GM18526 (cell line): ENCODE results near the gene CLCN7.

ENCODE experiments used
- POLR2A ChIP-seq: IDR thresholded peaks from 3 replicates; pipeline ENCODE4 v1.6.1; 2011; ENCODE audit not compliant: insufficient read length; ENCODE audit errors: extremely low read depth

CLCN7 gene

DNA sequence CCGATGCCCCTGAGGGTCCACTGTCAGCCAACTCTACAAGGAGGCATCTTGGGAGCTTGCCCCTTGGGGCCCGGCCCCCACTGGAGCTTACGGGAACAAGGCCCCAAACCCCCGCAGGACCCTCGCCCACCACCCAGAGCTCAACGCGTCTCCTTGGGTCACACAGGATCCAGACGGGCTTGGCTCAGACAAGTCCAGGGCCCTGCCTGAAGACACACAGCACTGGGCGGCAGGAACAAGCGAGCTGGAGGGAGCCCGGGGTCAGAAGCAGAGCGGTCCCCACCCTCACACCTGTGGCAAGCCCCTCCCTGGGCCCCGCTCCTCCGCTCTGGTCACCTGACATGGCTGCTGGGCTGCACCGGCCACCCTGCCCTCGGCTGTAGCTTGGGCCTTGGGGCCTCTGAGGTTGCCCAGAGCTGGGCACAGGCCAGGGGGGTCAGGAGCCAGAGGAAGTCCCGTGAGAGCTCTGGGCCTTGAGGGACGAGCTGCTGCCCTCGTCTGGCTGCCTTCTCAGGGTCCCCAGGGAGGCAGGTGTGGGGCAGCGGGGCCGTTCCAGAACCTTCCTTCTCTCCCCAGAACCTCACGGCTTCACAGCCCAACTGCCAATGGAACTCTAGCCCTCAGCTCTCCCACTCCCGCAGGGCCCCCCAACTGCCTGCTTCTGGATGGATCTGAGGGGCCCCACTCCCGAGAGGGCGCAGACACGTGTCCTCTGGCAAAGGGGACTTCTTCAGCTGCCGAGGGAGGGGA lies 30.7 kb downstream of the CLCN7 start, which contains the start of gene CCDC154:
TSS of gene CCDC154 (minus strand) at position 577 of the 750 bp plus-strand sequence. CDS start at position 343, 234 bp downstream.
- no peak for TF ChIP-seq POLR2A

DNA sequence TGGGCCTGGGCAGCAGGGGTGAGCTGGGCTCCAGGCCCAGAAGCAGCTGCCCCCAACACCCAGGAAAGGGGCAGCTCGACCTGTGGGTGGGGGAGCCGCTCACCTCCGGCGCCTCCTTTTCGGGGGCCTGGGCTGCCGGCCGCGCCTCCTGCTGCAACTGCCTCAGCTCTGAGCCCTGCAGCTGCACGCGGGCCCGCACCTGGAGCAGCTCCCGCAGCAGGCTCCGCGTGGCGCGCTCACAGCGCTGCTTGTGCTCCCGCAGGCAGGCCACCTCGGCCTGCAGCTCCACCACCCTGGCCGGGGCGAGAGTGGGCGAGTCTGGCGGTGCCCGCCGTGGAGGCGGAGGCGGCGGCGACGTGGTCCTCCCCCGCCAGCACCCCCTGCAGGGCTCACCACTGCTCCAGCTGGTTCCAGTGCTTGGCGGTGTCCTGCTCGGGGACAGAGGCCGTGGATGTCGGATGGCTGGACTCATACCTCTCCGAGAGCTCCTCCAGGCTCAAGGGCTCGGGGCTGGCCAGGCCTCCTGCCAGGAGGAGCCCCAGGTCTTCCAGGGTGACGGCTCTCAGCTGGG lies 31.3 kb downstream of the CLCN7 start:
- TF ChIP-seq POLR2A, result no peak

DNA sequence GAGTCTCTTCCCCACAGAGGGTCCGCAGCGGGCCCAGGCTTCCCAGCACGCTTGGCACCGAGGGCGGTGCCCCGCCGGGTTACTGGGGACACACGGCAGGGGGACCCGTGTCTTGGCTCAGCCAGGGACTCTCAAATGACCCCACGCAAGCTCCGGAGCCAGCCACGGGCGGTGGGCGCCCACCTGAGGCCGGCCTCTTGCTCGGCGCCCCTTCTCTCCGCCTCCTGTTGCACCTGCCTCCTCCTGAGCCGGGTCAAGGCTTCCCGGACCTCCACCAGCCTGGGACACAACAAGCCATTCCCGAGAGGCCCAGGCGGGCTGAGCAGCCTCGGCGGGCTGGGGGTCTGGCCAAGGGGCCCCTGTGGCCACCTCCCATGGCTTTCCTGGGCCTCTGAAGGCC lies 32.1 kb downstream of the CLCN7 start:
- no peak for TF ChIP-seq POLR2A

DNA sequence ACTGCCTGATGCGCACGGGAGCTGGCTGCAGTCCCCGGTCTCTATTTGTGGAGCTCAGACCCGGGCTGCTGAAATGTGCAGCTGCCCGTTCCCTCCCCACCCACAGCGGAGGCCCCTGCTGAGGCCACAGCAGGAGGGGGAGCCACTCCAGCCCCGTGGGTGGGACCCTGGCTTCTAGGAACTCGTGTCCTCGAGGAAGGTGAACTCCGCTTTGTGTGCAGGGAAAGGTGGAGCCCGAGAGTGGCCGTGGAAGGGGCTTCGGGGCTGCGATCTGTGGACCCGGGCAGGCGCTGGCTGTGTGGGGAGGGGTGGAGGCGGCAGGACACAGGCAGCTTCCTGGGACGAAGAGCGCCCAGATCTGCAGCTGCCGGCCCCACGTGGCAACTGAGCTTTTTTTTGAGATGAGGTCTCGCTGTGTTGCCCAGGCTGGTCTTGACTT lies 33.4 kb downstream of the CLCN7 start:
- no peak for TF ChIP-seq POLR2A

DNA sequence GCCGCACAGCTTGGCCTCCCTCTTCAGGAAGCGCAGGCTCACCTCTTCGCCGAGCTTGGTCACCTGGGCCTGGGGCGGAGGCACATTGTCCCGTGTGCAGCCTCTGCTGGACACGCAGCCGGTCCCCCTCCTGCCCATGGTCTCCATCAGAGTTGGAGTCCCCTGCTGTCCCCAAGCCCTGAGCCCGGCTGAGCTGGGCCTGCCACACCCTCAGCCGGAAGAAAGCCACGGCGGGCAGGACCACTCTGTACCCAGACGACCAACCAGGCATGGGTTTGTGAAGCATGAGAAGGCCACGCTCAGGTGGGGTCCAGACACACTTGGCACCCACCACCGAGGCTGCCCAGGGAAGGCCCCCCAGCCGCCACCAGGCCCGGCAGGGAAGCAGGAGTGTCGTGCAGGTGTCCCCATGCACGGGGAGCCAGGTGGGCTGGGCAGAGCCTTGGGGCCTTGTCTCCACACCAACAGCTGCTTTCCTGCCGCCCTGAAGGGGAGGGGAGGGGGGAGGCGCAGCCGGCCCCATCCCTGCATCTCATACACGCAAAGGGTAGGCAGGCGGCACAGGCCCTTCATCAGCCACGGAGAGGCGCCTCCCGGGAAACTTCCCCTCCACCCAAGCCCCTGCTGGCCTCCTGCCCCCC lies 35.6 kb downstream of the CLCN7 start:
- no peak for TF ChIP-seq POLR2A

DNA sequence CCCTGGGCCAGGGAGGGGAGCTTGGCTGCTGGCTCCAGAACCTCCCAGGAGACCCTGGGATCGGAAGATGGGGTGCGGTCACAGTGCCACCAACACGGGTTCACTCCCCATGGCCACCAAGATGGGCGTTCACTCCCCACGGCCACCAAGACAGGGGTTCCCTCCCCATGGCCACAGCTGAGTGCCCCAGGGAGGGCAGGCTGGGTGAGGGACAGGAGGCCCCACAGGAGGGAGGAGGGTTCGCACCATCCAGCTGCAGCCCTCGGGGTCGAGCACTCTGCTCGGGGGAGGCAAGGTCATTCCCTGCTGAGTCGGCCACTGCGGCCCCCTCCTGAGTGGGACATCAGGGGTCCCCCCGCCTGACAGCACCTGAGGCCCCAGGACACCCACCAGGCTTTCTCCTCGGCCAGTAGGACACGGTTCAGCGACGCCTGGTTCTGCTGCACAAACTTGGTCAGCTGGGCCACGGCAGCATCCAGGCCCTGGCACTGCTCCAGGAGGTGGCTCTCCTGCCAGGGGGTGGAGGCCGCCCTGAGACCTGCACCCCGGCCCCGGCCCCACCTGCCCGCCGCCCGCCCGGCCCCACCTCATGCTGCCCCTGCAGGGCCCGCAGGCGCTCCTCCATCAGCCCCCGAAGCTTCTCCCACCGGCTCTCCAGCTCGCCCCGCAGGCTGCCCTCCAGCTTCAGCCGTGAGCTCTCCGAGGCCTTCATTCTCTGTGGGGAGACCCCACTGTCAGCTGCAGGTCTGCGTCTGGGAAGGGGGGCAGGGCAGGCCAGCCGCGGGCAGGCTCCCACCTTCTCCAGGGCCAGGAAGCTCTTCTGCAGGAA lies 36.4 kb downstream of the CLCN7 start:
- TF ChIP-seq POLR2A, result no peak

DNA sequence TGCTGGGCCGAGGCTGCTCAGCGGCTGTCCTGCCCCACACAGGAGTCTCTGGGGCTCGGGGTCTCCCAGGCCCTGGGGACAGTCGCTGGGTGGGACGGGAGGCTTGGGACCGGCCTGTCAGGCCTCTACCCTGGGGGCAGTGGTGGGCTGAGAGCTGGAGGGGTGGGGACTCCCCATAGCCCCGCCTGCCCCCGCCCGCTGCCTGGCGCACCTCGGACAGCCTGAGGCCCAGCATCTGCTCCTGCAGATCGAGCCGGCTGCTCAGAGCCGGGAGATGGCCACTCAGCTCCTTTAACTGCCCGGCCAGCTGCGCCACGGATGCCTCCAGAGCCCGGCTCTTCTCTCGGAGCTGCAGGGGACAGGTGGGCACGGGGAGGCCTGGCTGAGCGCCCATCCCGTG lies 37.2 kb downstream of the CLCN7 start:
- TF ChIP-seq POLR2A, result no peak

DNA sequence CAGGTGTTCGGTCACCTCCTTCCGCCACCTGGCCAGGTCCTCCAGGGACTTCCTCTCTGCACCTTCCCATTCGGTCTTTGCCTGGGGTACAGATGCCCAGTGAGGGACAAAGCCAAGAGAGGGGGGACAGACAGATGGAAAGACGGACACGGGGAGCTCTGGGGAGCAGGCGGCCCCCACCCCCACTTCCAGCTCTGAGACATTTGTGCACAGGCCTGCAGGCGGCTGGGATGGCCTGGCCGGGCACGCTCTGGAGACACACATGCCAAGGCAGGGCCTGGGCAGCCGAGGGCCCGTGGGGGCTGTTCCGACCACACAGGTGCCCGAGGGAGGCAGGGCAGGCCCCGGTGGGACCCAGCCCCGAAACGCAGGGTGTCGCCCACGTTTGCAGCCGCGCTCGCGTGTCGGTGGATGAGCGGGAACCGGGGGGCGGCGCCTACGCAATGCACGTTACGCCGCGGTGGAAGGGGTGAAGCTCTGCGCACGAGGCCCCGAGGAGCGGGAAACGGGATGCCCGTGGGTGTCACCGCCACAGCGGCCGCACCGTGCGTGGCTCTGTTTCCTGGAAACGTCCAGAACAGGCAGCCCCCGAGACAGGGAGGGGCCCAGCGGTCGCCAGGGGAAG lies 38.0 kb downstream of the CLCN7 start:
- TF ChIP-seq POLR2A, result no peak

DNA sequence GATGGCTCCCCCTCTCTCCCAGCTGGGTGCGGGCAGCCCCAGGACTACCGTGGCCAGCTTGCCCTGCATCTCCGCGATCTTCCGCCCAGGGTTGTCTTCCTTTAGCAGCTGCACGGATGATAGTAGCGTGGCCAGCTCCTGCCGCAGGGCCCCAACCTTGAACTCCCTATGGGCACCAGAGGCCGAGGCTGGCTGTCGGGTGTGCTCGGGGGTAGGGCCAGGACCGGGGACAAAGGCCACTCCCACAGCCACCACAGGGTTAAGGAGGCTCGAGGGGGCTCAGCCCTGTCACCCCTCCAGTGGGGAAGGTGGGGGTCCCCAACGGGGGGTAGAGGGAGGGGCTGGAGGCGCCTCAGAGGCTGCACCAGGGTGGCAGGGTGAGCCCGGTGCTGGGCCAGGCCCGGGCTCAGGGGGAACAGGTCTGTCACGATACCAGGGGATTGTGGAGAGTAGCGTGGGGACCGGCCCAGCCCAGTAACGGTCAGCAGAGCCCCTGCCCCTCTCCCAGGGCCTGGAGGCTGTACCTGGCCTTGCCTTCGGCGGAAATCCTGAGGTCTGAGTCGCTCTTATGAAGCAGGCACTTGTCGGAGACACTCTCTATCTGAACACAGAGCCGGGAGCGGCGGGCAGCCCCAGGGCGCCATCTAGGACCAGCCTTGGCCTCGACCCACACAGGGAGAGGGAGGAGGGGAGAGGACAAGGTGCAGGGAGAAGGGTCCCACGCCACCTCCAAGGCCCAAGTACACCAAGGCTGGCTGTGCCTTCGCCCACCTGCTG lies 38.7 kb downstream of the CLCN7 start:
- TF ChIP-seq POLR2A, result no peak

DNA sequence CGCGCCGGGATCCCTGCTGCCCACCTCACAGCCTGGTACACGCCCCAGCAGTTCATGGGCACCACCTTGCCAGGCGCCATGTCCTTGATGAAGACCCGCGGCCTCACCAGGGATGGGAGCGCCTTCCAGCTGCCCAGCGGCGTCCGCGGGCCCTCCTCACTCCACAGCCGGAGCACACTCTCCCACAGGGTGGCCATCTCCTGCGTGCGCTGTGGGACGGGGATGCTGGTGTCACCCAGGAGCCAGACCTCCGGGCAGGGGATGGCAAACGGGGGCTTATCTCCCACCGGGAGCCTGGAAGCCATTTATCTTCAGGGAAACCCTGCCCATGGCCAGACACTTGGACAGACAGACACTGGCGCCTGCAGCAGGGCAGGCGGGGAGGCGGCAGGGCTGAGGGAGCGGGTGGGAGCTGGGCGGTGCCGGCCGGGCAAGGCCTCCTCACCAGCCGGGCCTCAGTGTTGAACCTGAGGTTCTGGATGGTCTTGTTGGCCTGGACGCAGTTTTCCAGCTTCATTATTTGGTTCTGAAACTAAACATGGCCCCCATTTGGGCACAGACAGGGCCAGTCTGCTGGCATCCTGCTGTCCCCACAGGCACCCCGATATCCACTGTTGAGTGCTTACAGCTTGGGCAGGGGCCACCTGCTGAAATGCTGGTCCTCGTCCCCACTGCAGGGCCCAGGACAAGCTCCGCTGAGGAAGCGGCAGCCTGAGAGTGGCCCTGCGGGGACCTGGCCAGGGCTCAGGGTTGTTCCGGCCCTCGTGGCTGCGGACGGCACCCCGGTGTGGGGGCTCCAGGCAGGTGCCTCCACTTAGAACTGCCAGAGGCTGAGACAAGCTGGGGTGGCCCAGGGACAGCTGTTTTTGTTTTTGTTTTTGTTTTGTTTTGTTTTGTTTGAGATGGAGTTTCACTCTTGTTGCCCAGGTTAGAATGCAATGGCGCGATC lies 39.9 kb downstream of the CLCN7 start:
- no peak for TF ChIP-seq POLR2A

DNA sequence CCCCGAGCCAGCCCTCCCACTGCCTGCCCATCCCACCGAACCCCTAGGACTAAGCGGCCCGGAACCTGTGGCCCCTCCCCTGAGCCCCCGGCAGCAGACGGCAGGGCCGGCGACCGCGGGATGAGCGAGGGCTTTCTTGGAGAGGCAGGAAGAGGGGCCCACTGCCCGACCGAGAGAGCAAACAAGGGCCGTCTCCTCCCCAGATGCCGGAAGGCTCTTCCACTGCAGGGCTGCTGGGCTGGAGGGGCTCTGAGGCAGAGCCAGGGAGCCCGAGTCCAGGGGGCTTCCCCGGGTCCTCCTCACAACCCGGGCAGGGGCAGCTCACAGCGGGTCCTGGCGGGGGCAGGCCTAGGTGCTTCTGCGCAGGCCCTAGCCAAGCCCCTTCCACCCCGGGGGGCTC lies 41.1 kb downstream of the CLCN7 start:
- no peak for TF ChIP-seq POLR2A

DNA sequence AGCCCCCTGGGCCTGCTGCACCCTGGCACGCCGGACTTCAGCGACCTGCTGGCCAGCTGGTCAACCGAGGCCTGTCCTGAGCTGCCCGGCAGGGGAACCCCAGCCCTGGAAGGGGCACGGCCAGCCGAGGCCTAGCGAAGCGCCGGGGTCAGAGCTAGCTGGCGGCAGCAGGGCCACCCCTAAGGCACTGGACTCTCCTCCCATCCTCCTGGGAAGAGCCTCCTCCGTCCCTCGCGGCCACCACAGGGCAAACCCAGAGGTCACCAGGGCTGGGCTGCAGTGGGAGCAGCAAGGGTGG lies 41.6 kb downstream of the CLCN7 start:
- no peak for TF ChIP-seq POLR2A
